Measurements from ENCODE around the gene PRDX5. TPM values are rescaled to one million over a fixed set of nuclear protein-coding genes. Genes with fewer than 3 reads are reported as not detected.

PRDX5 gene
- total RNA-seq, 2 experiments from 2014 or later, result 177 to 217 TPM

DNA sequence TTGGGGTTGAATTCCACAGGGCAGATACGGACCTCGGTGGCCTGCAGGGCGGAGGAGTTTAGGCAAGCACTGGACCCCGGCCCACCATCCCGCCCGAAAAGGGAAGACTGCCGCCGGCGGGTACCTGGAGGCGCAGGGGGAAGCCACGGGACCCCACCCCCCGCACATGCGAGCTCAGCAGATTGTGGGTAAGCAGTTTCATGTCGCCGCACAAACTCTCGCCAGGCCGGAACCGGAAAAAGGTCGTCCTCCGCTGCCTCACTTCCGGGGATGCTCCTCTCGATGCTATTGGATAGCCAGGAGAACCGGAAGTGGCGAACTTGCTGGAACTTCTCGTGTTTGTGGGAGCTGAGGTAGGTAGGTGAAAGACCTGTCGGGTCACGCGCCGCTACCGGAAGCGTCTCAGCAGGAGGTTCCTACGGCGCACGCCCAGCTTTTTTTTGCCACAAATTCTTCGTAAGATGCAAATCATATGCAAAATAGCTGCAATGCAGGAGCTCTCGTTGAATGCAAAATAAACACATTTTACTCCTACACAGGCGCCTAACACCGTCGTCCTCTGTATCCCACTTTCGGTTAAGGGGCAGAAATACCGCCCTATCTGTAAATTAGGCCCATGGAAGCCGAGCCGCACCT is 478 bp upstream of the PRDX5 start, which contains the start of gene TRMT112:
TRMT112 (minus strand) TSS at position 235 of the 636 bp plus-strand sequence; CDS start at position 202, 33 bp downstream.
- Histone ChIP-seq H3K9me2 (ENCODE audit: insufficient read depth, low read length) (no peaks in the 10 kb centered on the region), H3K9me3 (ENCODE audit: low read length) (no peaks in the 10 kb centered on the region), H3K4me1 (ENCODE audit: insufficient read depth, low read length, poor library complexity, severe bottlenecking) (peaks cover 29% of the 10 kb centered on the region), H2AFZ (ENCODE audit: low read length) (peak within 1 kb of the TSS; percentile 57; the same call in 1 of the 2 replicates), H3K79me2 (ENCODE audit: insufficient read depth, low read depth, low read length) (peaks cover 17% of the 10 kb centered on the region; the same call in 1 of the 2 replicates), H3K4me2 (ENCODE audit: low read length) (peak within 1 kb of the TSS; percentile 79), H3K36me3 (ENCODE audit: insufficient read depth, low read length) (peaks cover 76% of the 10 kb centered on the region), H3K27ac (ENCODE audit: low read depth, low read length, poor library complexity, severe bottlenecking) (peak within 1 kb of the TSS; percentile 88), H3K4me3 (ENCODE audit: low read depth, low read length, poor library complexity, severe bottlenecking) (peak within 1 kb of the TSS; percentile 83), H4K20me1 (ENCODE audit: insufficient read depth, low read length) (no peaks in the 10 kb centered on the region)
- TF ChIP-seq CTCF (conservative IDR thresholded peaks at IDR 0.05; ENCODE audit: low read length) (no peak), EZH2phosphoT487 (IDR thresholded peaks at IDR 0.05; ENCODE audit: borderline replicate concordance, low read depth, low read length) (no peak)
- peak; percentile 99 for DNase-seq (ENCODE audit: low spot score)
- intact Hi-C loops (cut with micrococcal nuclease; ENCODE audit: unreplicated experiment), result loop anchor here (1.0 kb wide), 3 partner anchors 12 to 38 kb away; partner anchors contain the start of gene ESRRA
- ChIA-PET CTCF (ENCODE audit: unreplicated experiment) (interaction anchor here (0.6 to 2.1 kb wide), 16 partner anchors 9 to 458 kb away, joined by 3 to 33 read pairs (median 4); partner anchors contain the start of genes ESRRA and FERMT3), POLR2A (interaction anchor here (0.6 to 2.3 kb wide), 23 partner anchors 10 to 684 kb away, joined by 3 to 22 read pairs (median 4); partner anchors contain the start of genes BAD, CCDC88B, ESRRA and FERMT3)
- BruUV-seq (replicated peaks), result no TSS peak

DNA sequence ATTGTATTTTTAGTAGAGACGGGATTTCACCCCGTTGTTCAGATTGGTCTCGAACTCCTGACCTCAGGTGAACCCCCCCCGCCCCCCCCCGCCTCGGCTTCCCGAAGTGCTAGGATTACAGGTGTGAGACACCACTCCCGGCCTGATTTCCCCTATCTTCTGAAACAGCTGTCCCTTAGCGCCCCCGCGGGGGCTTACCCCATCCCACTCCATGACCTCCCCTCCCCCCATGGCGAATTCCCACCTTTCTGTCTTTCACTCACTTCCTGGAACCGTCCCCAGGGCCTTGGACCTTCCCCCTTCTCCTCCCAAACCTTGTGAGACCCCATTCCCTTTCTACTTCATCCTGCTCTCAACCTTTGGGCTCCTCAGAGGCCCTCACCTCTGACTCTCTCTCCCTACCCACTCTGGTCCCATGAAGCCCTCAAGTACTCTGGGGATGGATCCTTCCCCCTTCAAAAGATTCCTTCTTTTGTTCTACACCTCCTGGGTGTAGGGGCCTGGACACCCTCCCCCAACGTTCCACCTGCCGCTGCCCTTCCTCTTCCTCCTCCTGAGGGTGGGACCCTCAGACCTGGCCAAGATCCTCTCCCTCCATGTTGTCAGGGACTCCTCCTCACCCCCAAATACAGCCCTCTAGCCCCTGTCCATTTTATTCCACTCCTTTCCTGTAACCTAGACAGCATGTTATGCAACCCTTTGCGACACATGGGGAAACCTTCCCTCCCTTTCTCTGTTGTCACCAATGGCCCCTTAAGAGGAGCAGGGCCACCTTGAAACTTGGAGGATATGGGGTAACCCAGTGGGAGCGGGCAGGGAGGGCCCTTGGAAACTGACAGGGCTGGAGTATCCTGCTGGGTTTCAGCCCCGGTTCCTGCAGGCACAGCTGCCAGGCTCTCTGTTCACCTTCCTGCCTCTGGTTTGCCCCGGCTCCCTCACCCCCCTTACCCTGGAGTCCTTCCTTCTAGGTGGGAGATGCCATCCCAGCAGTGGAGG is 1.1 kb downstream of the PRDX5 start:
- Histone ChIP-seq H3K9me2 (ENCODE audit: insufficient read depth, low read length) (no peaks in the 10 kb centered on the region), H3K4me3 (ENCODE audit: low read depth, low read length, poor library complexity, severe bottlenecking) (peak overlapping the region; percentile 83), H3K4me1 (ENCODE audit: insufficient read depth, low read length, poor library complexity, severe bottlenecking) (peaks cover 29% of the 10 kb centered on the region), H3K27ac (ENCODE audit: low read depth, low read length, poor library complexity, severe bottlenecking) (peak overlapping the region; percentile 88), H3K79me2 (ENCODE audit: insufficient read depth, low read depth, low read length) (peaks cover 17% of the 10 kb centered on the region; the same call in 1 of the 2 replicates), H2AFZ (ENCODE audit: low read length) (no peak overlapping the region; the same call in 1 of the 2 replicates), H3K36me3 (ENCODE audit: insufficient read depth, low read length) (peaks cover 69% of the 10 kb centered on the region), H3K4me2 (ENCODE audit: low read length) (peak overlapping the region; percentile 79), H3K9me3 (ENCODE audit: low read length) (no peaks in the 10 kb centered on the region), H4K20me1 (ENCODE audit: insufficient read depth, low read length) (no peaks in the 10 kb centered on the region)
- BruUV-seq (replicated peaks), result TSS peak; percentile 55
- ChIA-PET CTCF (ENCODE audit: unreplicated experiment) (interaction anchor here (1.5 to 2.1 kb wide), 2 partner anchors 23 to 37 kb away, joined by 12 to 33 read pairs; no protein-coding TSS in a partner anchor), POLR2A (interaction anchor here (0.6 to 1.9 kb wide), 7 partner anchors 13 to 520 kb away, joined by 4 to 14 read pairs (median 10); partner anchors contain the start of genes ESRRA and FKBP2)
- no peak for DNase-seq (ENCODE audit: low spot score)
- intact Hi-C loops (cut with micrococcal nuclease; ENCODE audit: unreplicated experiment), result loop anchor here (1.0 to 2.0 kb wide), 2 partner anchors 12 to 22 kb away; partner anchors contain the start of gene CCDC88B
- TF ChIP-seq CTCF (conservative IDR thresholded peaks at IDR 0.05; ENCODE audit: low read length) (no peak), EZH2phosphoT487 (IDR thresholded peaks at IDR 0.05; ENCODE audit: borderline replicate concordance, low read depth, low read length) (no peak)
